ENCODE results near the gene NEK3. TPM values are rescaled to one million over a fixed set of nuclear protein-coding genes. Genes with fewer than 3 reads are reported as not detected.

The NEK3 gene
- total and polyA plus RNA-seq, 2 of the 4 experiments (the other 2 are of a cell fraction), result 3.6 to 9.2 TPM

DNA sequence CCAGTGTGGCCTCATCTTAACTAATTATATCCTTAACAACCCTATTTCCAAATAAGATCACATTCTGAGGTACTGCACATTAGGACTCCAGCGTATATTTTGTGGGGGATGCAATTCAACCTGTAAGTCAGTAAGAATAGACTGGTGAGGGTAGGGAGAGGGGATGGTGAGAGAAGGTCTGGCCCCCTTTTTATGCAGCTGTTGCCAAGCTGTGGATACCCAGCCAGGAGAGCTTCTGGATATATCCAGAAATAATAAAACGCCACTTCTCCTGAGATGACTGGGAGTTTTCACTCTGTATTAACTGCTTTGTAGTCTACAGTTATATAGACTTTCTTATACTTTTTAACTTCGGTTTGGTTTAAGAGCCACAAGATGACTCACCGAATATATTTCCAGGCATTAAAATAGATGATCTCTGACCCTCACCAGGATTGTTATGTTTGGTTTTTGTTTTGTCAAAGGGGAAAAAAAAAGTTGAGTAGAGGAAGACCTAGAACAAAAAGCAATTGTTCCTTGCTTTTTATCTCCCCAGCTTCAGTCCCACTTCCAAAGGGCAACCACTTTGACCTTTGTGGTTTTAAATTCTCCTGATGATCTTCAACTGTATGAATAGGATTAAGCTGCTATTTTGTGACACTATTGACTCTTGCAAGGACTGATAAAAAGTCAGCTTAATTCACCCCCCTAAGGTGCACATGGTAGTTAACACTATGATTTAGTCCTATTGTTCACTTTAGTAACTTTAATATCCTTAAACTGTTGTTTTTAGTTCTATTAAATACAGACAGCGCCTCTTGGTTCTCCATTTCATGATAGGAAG lies 3.1 kb upstream of the NEK3 start:
- no peak overlapping the region for H3K18ac ChIP-seq (ENCODE audit: low read depth, low read length)
- no peak overlapping the region for H2AK9ac ChIP-seq (replicated peaks; ENCODE audit: low read depth, low read length, poor library complexity)
- H3K36me3 ChIP-seq (ENCODE audit: control insufficient read depth, insufficient read depth, low read length), result peaks cover 3% of the 10 kb centered on the region; the same call in 1 of the 2 replicates
- no peak overlapping the region for H4K5ac ChIP-seq (ENCODE audit: low read depth, low read length)
- peak; percentile 21; the same call in 1 of the 2 replicates for TF ChIP-seq FOS (IDR thresholded peaks at IDR 0.05; ENCODE audit: low read depth, low read length)
- TF ChIP-seq NFE2L2 (IDR thresholded peaks at IDR 0.05; ENCODE audit: low read depth, low read length), result no peak
- no peak overlapping the region for H3K56ac ChIP-seq (ENCODE audit: extremely low read depth, insufficient read depth, low read length)
- no peaks in the 10 kb centered on the region for H3K27me3 ChIP-seq (ENCODE audit: control insufficient read depth, insufficient read depth, low read length)
- H3K4me3 ChIP-seq (ENCODE audit: insufficient read depth, low read depth, low read length), result no peak overlapping the region
- peak overlapping the region; percentile 4; the same call in 1 of the 2 replicates for H3K14ac ChIP-seq (replicated peaks; ENCODE audit: low read depth, low read length)
- H3K9ac ChIP-seq (ENCODE audit: low read depth, low read length), result no peak overlapping the region
- in situ Hi-C loops (cut with MboI; ENCODE audit: low sequenced_read_pairs) (no loop called here), dilution Hi-C loops (cut with HindIII; ENCODE audit: low sequenced_read_pairs, unreplicated experiment) (no loop called here), intact Hi-C loops (cut with micrococcal nuclease) (no loop called here)
- ATAC-seq (ENCODE audit: low read depth) (peak; percentile 50), DNase-seq (peak; percentile 70)
- H3K9me1 ChIP-seq (ENCODE audit: insufficient read depth, low read length), result peaks cover 6% of the 10 kb centered on the region; the same call in 1 of the 2 replicates
- H3K4ac ChIP-seq (ENCODE audit: low read depth, low read length), result peak overlapping the region; percentile 49; the same call in 1 of the 2 replicates
- no peak overlapping the region for H3K27ac ChIP-seq (ENCODE audit: insufficient read depth, low read length)
- H2BK120ac ChIP-seq (ENCODE audit: low read depth, low read length), result no peak overlapping the region; the same call in 1 of the 2 replicates
- no CpG with 5 or more reads among the region's 5 CpGs for WGBS, 2 experiments (ENCODE audit: extremely low coverage in 2 of 2, insufficient read length in 1 of 2)
- peak overlapping the region; percentile 22; the same call in 1 of the 2 replicates for H3K23ac ChIP-seq (ENCODE audit: low read depth, low read length)
- H4K91ac ChIP-seq (ENCODE audit: insufficient read depth, low read depth, low read length), result no peak overlapping the region
- peak overlapping the region; percentile 34 for H3K4me2 ChIP-seq (ENCODE audit: low read depth, low read length)
- H4K20me1 ChIP-seq (ENCODE audit: insufficient read depth, low read length), result no peaks in the 10 kb centered on the region
- H3K9me3 ChIP-seq (ENCODE audit: control insufficient read depth, insufficient read depth, low read length), result no peaks in the 10 kb centered on the region
- peaks cover 14 to 15% of the 10 kb centered on the region in 2 experiments for H3K79me1 ChIP-seq (ENCODE audit: low read depth in 1 of 2, low read length in 2 of 2)
- H2BK15ac ChIP-seq (ENCODE audit: low read depth, low read length), result no peak overlapping the region; the same call in 2 of the 3 replicates
- BruUV-seq (replicated peaks), result no TSS peak
- H4K8ac ChIP-seq (ENCODE audit: low read depth in 2 of 2, low read length in 2 of 2), result no peak overlapping the region
- no peak overlapping the region for H2AFZ ChIP-seq (replicated peaks; ENCODE audit: low read length, poor library complexity)
- peaks cover 7% of the 10 kb centered on the region for H3K4me1 ChIP-seq (ENCODE audit: control insufficient read depth, insufficient read depth, low read length)
- ChIA-PET POLR2A (ENCODE audit: unreplicated experiment) (interaction anchor here (0.7 kb wide), 1 partner anchor 32 kb away, joined by 3 read pairs; no protein-coding TSS in a partner anchor), CTCF (no interaction called here)
- 0 out of 2 replicates have a peak overlapping the region, but pooled peaks have one; percentile 14 for H2BK20ac ChIP-seq (ENCODE audit: low read depth, low read length)
- no peak overlapping the region for H2AK5ac ChIP-seq (ENCODE audit: low read depth, low read length)
- H2BK5ac ChIP-seq (ENCODE audit: low read depth, low read length, poor library complexity, severe bottlenecking), result no peak overlapping the region
